ENCODE results near the gene TRABD2B. TPM values are rescaled to one million over a fixed set of nuclear protein-coding genes. Genes with fewer than 3 reads are reported as not detected.

Gene TRABD2B
- total and polyA plus RNA-seq, 8 donors, result 1.6 to 3.8 (median 3.0) TPM

GRCh38 chr1:47888294-47888629, 108.9 kb downstream of the TRABD2B start:
- H3K9me3 ChIP-seq, result no peaks in the 10 kb centered on the region
- no peaks in the 10 kb centered on the region for H3K27me3 ChIP-seq
- no peak overlapping the region for H3K27ac ChIP-seq
- no peak for DNase-seq
- intact Hi-C loops (cut with DNase I), result no loop called here
- 94 to 95% methylated on average over 1 of the region's 1 CpG for WGBS, 2 donors
- TF ChIP-seq, protein P1, sequence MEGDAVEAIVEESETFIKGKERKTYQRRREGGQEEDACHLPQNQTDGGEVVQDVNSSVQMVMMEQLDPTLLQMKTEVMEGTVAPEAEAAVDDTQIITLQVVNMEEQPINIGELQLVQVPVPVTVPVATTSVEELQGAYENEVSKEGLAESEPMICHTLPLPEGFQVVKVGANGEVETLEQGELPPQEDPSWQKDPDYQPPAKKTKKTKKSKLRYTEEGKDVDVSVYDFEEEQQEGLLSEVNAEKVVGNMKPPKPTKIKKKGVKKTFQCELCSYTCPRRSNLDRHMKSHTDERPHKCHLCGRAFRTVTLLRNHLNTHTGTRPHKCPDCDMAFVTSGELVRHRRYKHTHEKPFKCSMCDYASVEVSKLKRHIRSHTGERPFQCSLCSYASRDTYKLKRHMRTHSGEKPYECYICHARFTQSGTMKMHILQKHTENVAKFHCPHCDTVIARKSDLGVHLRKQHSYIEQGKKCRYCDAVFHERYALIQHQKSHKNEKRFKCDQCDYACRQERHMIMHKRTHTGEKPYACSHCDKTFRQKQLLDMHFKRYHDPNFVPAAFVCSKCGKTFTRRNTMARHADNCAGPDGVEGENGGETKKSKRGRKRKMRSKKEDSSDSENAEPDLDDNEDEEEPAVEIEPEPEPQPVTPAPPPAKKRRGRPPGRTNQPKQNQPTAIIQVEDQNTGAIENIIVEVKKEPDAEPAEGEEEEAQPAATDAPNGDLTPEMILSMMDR (IDR thresholded peaks at IDR 0.05), result no peak
- H3K4me1 ChIP-seq, result no peaks in the 10 kb centered on the region
- no peak for FAIRE-seq
- H3K4me3 ChIP-seq, result no peak overlapping the region
- H3K36me3 ChIP-seq, result no peaks in the 10 kb centered on the region
- ATAC-seq, result no peak

DNA sequence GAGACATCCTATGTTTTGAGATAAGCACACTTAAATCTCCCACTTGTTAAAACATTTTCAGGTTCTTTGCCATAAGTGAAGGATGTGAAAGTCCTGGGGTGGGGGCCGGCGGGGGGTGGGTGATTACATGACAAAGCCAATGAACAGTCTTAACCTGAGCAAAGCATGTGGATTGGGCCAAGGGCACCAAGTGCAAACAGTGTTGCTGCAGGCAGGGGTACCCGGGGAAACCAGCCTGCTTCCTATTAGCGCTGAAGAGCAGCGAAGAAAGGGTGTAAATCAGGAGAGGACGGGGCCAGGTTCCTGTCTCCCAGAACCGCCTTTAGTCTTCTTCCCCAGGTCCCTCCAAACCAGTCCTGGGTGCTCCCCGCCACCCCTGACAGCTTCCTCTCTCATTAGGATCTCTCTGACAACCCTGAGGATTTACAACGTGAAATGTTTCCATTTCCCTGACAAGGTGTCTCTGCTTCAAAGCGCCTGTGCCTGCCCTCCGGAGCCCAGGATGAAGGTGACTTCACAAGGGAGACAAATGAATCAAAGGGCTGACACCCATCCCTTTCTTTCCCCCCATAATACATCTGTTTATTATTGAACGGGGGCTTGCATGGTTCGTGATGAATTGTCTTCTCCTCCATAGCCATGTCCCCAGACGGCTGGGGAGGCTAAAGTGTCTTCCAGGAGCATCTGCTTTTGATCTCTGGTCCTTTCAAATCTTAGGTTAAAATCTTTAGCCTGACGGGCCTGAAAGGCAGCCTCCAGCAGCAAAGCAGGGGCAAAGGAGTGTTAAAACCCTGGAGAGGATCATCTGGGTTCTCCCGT, 109.5 kb downstream of the TRABD2B start:
- no peak for DNase-seq
- H3K4me1 ChIP-seq, result no peaks in the 10 kb centered on the region
- no peak overlapping the region for H3K27ac ChIP-seq
- ATAC-seq, result no peak
- TF ChIP-seq, protein P1 (IDR thresholded peaks at IDR 0.05), result no peak
- H3K9me3 ChIP-seq, result no peaks in the 10 kb centered on the region
- H3K36me3 ChIP-seq, result no peaks in the 10 kb centered on the region
- H3K27me3 ChIP-seq, result no peaks in the 10 kb centered on the region
- intact Hi-C loops (cut with DNase I), result no loop called here
- no peak overlapping the region for H3K4me3 ChIP-seq
- FAIRE-seq, result no peak
- 48 to 69% methylated on average over 16 of the region's 16 CpGs for WGBS, 2 donors

GRCh38 chr1:47887060-47887459, 110.1 kb downstream of the TRABD2B start:
- 48 to 66% methylated on average over 2 of the region's 2 CpGs for WGBS, 2 donors
- no peak overlapping the region for H3K4me3 ChIP-seq
- ATAC-seq (no peak), DNase-seq (no peak), FAIRE-seq (no peak)
- TF ChIP-seq, protein P1 (IDR thresholded peaks at IDR 0.05), result no peak
- intact Hi-C loops (cut with DNase I), result no loop called here
- no peaks in the 10 kb centered on the region for H3K27me3 ChIP-seq
- no peaks in the 10 kb centered on the region for H3K9me3 ChIP-seq
- H3K36me3 ChIP-seq, result no peaks in the 10 kb centered on the region
- H3K4me1 ChIP-seq, result no peaks in the 10 kb centered on the region
- no peak overlapping the region for H3K27ac ChIP-seq

- no peak overlapping the region for H3K27ac ChIP-seq
- WGBS, 2 donors, result 80 to 82% methylated on average over 7 of the region's 7 CpGs
- DNase-seq (no peak), FAIRE-seq (no peak), ATAC-seq (no peak)
- H3K4me1 ChIP-seq, result no peaks in the 10 kb centered on the region
- intact Hi-C loops (cut with DNase I), result no loop called here
- H3K9me3 ChIP-seq, result no peaks in the 10 kb centered on the region
- H3K27me3 ChIP-seq, result no peaks in the 10 kb centered on the region
- no peaks in the 10 kb centered on the region for H3K36me3 ChIP-seq
- no peak overlapping the region for H3K4me3 ChIP-seq
- TF ChIP-seq, protein P1 (IDR thresholded peaks at IDR 0.05), result no peak
These were observed 111.0 kb downstream of the TRABD2B start for GRCh38 chr1:47886141-47886540.

DNA sequence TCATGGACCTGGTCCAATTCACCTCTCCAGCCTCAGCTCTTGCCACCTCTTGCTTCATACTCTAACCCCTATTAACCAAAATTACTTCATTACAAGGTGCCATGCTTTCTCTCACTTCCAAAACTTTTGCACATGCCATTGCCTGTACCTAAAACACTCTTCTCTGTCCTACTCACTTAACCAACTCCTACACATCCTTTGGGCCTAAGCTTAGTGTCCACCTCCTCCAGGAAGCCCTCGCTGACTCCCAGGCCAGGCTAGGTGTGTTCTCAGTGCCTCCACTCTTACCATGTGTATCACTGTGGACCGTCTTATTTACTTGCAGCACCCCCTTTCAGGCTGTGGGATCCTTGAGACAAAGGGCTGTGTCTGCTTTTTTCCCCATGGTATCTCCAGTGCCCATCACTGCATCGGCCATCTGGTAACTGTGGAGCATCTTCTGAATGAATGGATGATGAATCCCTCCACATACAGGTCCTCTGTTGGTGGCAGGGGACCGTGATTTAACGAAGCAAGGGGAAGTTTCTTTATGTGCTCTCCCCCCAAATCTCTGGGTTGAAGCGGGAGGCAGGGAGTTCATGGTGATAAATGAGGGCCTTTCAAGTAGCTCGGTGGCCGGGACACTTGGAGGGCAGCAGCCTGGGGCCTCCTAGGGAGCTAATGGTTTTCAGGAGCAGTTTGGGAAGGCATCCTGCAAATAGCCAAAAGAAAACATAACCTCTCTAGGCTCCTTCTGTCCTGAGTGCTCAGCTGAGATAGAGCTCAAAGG, 111.9 kb downstream of the TRABD2B start:
- TF ChIP-seq, protein P1 (IDR thresholded peaks at IDR 0.05), result no peak
- H3K9me3 ChIP-seq, result no peaks in the 10 kb centered on the region
- no peaks in the 10 kb centered on the region for H3K27me3 ChIP-seq
- 74 to 76% methylated on average over 8 of the region's 8 CpGs for WGBS, 2 donors
- intact Hi-C loops (cut with DNase I), result no loop called here
- H3K4me1 ChIP-seq, result no peaks in the 10 kb centered on the region
- ATAC-seq (no peak), FAIRE-seq (no peak), DNase-seq (no peak)
- H3K4me3 ChIP-seq, result no peak overlapping the region
- no peaks in the 10 kb centered on the region for H3K36me3 ChIP-seq
- no peak overlapping the region for H3K27ac ChIP-seq
